ENCODE measurements around the gene PSG1.
"Not testable (repeated sequence)": the region's sequence is repeated elsewhere in the genome, so short reads cannot be mapped to it uniquely, and the experiment has no call there.

GRCh38 chr19:42832746-42833442 lies 46.6 kb downstream of the PSG1 start:
- TF ChIP-seq POLR2A, CTCF (IDR thresholded peaks at IDR 0.05): not testable (repeated sequence)

Data from prostate gland (tissue), 2 donors.